Stomach (tissue), 9 donors: Measurements from ENCODE around the gene FAM241B. TPM values are rescaled to one million over a fixed set of nuclear protein-coding genes. Genes with fewer than 3 reads are reported as not detected.
A peak's percentile ranks its signal among the peaks of the same experiment; 100 is the strongest.

Source experiments
- DNase-seq, 2 donors: peaks; one replicate each; pipeline versions ENCODE4 v3.0.0 to v3.0.0-alpha.2; 2013 to 2019
- H3K27ac ChIP-seq, 5 donors: fragments of 200-600 bp in 4 of 5; sonication (generic) in 4 of 5; one replicate each; pipeline ENCODE4 v1.5.1; 2013 to 2019; ENCODE audit warnings: mild to moderate bottlenecking in 1 of 5, moderate library complexity in 1 of 5
- H3K27me3 ChIP-seq, 3 donors: fragments of 200-600 bp; sonication (generic); one replicate each; pipeline ENCODE4 v1.5.1; 2017 to 2019; ENCODE audit warnings: mixed run types in 1 of 3
- H3K36me3 ChIP-seq, 4 donors: fragments of 200-600 bp; sonication (generic); 1 replicate in 3 of 4; 2 replicates in 1 of 4; pipeline ENCODE4 v1.5.1; 2016 to 2019
- H3K4me1 ChIP-seq, 4 donors: fragments of 200-600 bp; sonication (generic); one replicate each; pipeline ENCODE4 v1.5.1; 2016 to 2019
- H3K4me3 ChIP-seq, 4 donors: fragments of 200-600 bp; sonication (generic) in 3 of 4; one replicate each; pipeline ENCODE4 v1.5.1; 2016 to 2019; ENCODE audit warnings: mild to moderate bottlenecking in 1 of 4
- H3K9me3 ChIP-seq, 4 donors: fragments of 200-600 bp; sonication (generic); one replicate each; pipeline ENCODE4 v1.5.1; 2016 to 2019
- EP300 ChIP-seq: sonication (generic); formaldehyde crosslinking; IDR thresholded peaks from one replicate; pipeline ENCODE4 v1.6.1; 2017; ENCODE audit warnings: antibody characterized with exemption
- POLR2A ChIP-seq, 4 donors: fragments of 450-650 bp; IDR thresholded peaks; one replicate each; pipeline ENCODE4 v1.6.1; 2016; ENCODE audit warnings: antibody characterized with exemption in 4 of 4, control low read depth in 2 of 4, mild to moderate bottlenecking in 1 of 4, moderate library complexity in 1 of 4
- POLR2AphosphoS5 ChIP-seq, 3 donors: sonication (generic); formaldehyde crosslinking; IDR thresholded peaks; one replicate each; pipeline ENCODE4 v1.6.1; 2016; ENCODE audit warnings: antibody characterized with exemption in 3 of 3
- WGBS, 5 donors: extraction: QIAGEN DNeasy Blood & Tissue Kit in 3 of 5; methylation state at CpG; one replicate each; pipeline versions ENCODE4 v1.1.5 to v1.1.7; 2013 to 2018; 5-methylcytosine and 5-hydroxymethylcytosine counted together
- intact Hi-C: fragments of 100-400 bp; cut with DNase I; formaldehyde crosslinking; loops from one replicate; pipeline ENCODE4 v1.15.1; 2023; ENCODE audit warnings: low total_unique reads
- polyA plus RNA-seq, 3 donors: library from polyadenylated mRNA; stranded (reverse); fragments of 200-250 nt; gene quantifications; one replicate each; pipeline ENCODE4 v1.2.3, GENCODE V29; 2013
- total RNA-seq, 5 donors: library from RNA; depleted of rRNA; stranded (reverse); fragments of >200 nt; gene quantifications; one replicate each; pipeline versions ENCODE4 v1.1.0 to v1.2.3, GENCODE V29; 2014 to 2016
- TF ChIP-seq, protein P1 (sequence below), 7 experiments: fragments of 450-650 bp in 4 of 7; fragments of 200-600 bp in 3 of 7; sonication (generic) in 3 of 7; IDR thresholded peaks; one replicate each; pipeline ENCODE4 v1.5.1; 2016 to 2019; ENCODE audit warnings: antibody characterized with exemption in 7 of 7, control low read depth in 2 of 7, mild to moderate bottlenecking in 1 of 7
- donor health status: healthy with polysubstance abuse.
- donor health status: Bipolar disorder and iron deficiency.
- donor health status: healthy.

Gene FAM241B
- total and polyA plus RNA-seq, 8 donors, result 0.55 to 7.4 (median 4.0) TPM; not detected in 3

DNA sequence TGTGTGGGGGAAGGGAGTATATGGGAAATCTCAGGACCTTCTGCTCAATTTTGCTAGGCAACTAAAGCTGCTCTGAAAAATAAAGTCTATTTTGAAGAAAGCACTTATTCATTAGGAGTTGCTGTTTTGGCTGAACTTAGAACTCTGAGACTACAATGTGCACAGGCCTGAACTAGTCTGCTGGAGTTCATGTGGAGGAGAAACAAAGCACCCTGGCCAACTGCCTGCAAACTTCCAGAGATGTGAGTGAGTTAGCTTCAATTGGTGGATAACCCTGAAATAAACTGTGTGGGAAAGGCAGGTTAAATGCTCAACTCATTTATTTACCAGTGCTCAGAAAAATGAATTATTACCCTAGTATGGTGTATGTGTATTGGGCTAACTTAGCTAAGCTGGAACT is 17.3 kb upstream of the FAM241B start:
- intact Hi-C loops, result no loop called here
- Histone ChIP-seq H3K36me3 (no peaks in the 10 kb centered on the region), H3K27ac (no peak overlapping the region), H3K4me1 (no peaks in the 10 kb centered on the region), H3K9me3 (peaks cover 0 to 17% (median 15%) of the 10 kb centered on the region in 4 donors), H3K4me3 (no peak overlapping the region), H3K27me3 (no peaks in the 10 kb centered on the region)
- DNase-seq, result peak in 1 of 2 donors; percentile 35
- TF ChIP-seq EP300 (no peak), POLR2AphosphoS5 (IDR thresholded peaks at IDR 0.05) (no peak), POLR2A (IDR thresholded peaks at IDR 0.05) (no peak)
- TF ChIP-seq, protein P1, sequence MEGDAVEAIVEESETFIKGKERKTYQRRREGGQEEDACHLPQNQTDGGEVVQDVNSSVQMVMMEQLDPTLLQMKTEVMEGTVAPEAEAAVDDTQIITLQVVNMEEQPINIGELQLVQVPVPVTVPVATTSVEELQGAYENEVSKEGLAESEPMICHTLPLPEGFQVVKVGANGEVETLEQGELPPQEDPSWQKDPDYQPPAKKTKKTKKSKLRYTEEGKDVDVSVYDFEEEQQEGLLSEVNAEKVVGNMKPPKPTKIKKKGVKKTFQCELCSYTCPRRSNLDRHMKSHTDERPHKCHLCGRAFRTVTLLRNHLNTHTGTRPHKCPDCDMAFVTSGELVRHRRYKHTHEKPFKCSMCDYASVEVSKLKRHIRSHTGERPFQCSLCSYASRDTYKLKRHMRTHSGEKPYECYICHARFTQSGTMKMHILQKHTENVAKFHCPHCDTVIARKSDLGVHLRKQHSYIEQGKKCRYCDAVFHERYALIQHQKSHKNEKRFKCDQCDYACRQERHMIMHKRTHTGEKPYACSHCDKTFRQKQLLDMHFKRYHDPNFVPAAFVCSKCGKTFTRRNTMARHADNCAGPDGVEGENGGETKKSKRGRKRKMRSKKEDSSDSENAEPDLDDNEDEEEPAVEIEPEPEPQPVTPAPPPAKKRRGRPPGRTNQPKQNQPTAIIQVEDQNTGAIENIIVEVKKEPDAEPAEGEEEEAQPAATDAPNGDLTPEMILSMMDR (IDR thresholded peaks at IDR 0.05), result no peak

- intact Hi-C loops, result no loop called here
- Histone ChIP-seq H3K4me1 (no peaks in the 10 kb centered on the region), H3K4me3 (no peak overlapping the region), H3K36me3 (no peaks in the 10 kb centered on the region), H3K27me3 (peaks cover 0 to 5% (median 0%) of the 10 kb centered on the region in 3 donors), H3K27ac (no peak overlapping the region), H3K9me3 (peaks cover 0 to 15% (median 6%) of the 10 kb centered on the region in 4 donors)
- no peak for DNase-seq
- 85 to 100% (median 91%) methylated on average over 1 of the region's 1 CpG for WGBS, 5 donors
- TF ChIP-seq POLR2AphosphoS5 (IDR thresholded peaks at IDR 0.05) (no peak), POLR2A (IDR thresholded peaks at IDR 0.05) (no peak)
Measured at GRCh38 chr10:69614130-69614529, 15.9 kb upstream of the FAM241B start.

DNA sequence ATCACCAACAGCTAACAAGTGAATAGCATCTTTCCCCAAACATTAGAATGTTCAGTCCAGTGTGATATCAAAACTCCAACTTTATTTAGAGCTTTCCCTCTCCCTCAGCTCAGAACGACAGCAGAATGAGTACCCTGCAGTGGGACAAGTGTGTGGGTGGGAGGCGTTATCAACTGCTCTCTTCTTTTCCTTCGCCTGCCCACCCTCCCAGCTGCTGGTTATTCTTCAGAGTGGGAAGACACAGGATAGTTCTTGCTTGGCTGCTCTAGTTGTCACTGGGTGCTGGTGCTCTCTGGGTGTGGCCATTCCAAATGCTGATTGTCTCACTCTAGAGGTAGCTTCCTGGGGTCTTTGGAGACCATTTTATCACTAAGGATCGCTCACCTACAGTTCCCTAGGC is 13.7 kb upstream of the FAM241B start:
- Histone ChIP-seq H3K4me3 (no peak overlapping the region), H3K36me3 (no peaks in the 10 kb centered on the region), H3K9me3 (no peaks in the 10 kb centered on the region), H3K27me3 (peaks cover 0 to 16% (median 3%) of the 10 kb centered on the region in 3 donors), H3K4me1 (no peaks in the 10 kb centered on the region), H3K27ac (no peak overlapping the region)
- intact Hi-C loops, result no loop called here
- WGBS, 5 donors, result 60 to 80% (median 76%) methylated on average over 4 of the region's 4 CpGs
- no peak for DNase-seq
- TF ChIP-seq, protein P1 (IDR thresholded peaks at IDR 0.05), result no peak
- TF ChIP-seq EP300 (no peak), POLR2A (IDR thresholded peaks at IDR 0.05) (no peak), POLR2AphosphoS5 (IDR thresholded peaks at IDR 0.05) (no peak)

DNA sequence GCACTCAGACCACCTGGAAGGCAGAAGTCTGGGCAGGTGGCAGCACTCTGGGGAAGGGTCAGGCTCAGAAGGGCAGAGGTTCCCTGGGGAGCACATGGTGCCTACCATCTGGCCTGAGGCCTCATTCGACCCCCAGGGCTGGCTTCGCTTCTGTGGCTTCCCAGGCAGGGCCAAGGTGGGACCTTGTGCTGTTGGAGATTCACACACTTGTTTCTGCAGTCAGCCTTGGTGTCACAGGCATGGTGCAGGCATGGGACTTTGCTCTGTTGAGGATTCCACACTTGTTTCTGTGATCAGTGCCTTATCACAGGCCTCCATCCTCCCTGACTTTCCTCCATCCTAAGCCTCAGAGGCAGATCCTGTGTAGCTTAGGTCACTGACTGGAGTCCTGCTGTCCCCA is 11.3 kb upstream of the FAM241B start:
- intact Hi-C loops, result no loop called here
- H3K9me3 ChIP-seq, result no peaks in the 10 kb centered on the region
- H3K4me1 ChIP-seq, result no peaks in the 10 kb centered on the region
- no peaks in the 10 kb centered on the region for H3K36me3 ChIP-seq
- 74 to 89% (median 86%) methylated on average over 2 of the region's 2 CpGs for WGBS, 5 donors
- TF ChIP-seq, protein P1 (IDR thresholded peaks at IDR 0.05), result no peak
- TF ChIP-seq POLR2A (IDR thresholded peaks at IDR 0.05) (no peak), EP300 (no peak), POLR2AphosphoS5 (IDR thresholded peaks at IDR 0.05) (no peak)
- H3K27me3 ChIP-seq, result peaks cover 0 to 16% (median 3%) of the 10 kb centered on the region in 3 donors
- DNase-seq, result no peak
- H3K4me3 ChIP-seq, result no peak overlapping the region
- no peak overlapping the region for H3K27ac ChIP-seq

- H3K36me3 ChIP-seq, result no peaks in the 10 kb centered on the region
- H3K27me3 ChIP-seq, result peaks cover 0 to 16% (median 3%) of the 10 kb centered on the region in 3 donors
- no peak overlapping the region for H3K27ac ChIP-seq
- 75 to 88% (median 83%) methylated on average over 7 of the region's 7 CpGs for WGBS, 5 donors
- H3K4me3 ChIP-seq, result no peak overlapping the region
- no peak for DNase-seq
- intact Hi-C loops, result no loop called here
- TF ChIP-seq POLR2A (IDR thresholded peaks at IDR 0.05) (no peak), POLR2AphosphoS5 (IDR thresholded peaks at IDR 0.05) (no peak), EP300 (no peak)
- TF ChIP-seq, protein P1 (IDR thresholded peaks at IDR 0.05), result no peak
- H3K9me3 ChIP-seq, result no peaks in the 10 kb centered on the region
- H3K4me1 ChIP-seq, result no peaks in the 10 kb centered on the region
Measured at GRCh38 chr10:69619626-69620025, 10.4 kb upstream of the FAM241B start.
